Brain pericyte (primary cell): ENCODE measurements around the gene MRM3.
"Not testable (repeated sequence)": the region's sequence is repeated elsewhere in the genome, so short reads cannot be mapped to it uniquely, and the experiment has no call there.

ENCODE experiments used
- DNase-seq: peaks from one replicate; pipeline ENCODE4 v3.0.0-alpha.2; 2012; ENCODE audit warnings: low read depth, low spot score

Gene MRM3

DNA sequence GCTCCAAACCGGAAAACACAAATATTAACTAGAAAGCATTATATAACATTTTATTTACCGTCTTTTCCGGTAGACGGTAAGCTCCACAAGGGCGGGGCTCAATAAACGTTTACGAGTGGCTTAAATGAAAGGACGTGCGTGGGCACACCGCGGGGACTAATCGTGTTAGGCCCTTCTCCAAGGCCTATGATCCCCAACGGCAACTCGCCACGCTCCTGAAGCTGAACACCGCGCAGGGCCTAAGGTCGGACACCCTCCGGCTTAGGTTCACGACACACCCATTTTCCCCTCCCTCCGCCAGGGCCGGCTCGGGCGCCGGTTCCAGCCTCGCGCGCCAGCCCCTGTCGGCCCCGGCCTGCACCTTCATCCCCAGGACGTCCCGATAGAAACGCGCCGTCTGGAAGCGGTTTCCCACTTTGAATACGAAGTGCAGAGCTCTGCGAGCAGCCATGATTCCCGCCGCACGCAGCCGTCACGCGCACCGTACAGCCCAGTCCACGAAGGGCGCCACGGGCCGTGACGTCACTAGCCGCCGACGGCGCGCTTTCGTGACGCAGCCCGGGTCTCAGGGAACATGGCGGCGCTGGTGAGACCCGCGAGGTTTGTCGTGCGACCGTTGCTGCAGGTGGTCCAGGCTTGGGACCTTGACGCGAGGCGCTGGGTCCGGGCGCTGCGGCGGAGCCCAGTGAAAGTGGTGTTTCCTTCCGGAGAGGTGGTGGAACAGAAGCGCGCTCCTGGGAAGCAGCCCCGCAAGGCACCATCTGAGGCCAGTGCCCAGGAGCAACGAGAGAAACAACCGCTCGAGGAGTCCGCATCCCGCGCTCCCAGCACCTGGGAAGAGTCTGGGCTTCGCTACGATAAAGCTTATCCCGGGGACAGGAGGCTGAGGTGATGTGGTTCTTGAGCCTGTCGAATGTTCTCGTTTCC, at the start of gene MRM3, which contains the start of gene GLOD4:
MRM3 (plus strand) TSS at position 549 of the 927 bp plus-strand sequence; CDS start at position 575, 26 bp downstream.
GLOD4 (minus strand) TSS at position 476 of the 927 bp plus-strand sequence; CDS start at position 451, 25 bp downstream.
- peak; percentile 69 for DNase-seq

DNA sequence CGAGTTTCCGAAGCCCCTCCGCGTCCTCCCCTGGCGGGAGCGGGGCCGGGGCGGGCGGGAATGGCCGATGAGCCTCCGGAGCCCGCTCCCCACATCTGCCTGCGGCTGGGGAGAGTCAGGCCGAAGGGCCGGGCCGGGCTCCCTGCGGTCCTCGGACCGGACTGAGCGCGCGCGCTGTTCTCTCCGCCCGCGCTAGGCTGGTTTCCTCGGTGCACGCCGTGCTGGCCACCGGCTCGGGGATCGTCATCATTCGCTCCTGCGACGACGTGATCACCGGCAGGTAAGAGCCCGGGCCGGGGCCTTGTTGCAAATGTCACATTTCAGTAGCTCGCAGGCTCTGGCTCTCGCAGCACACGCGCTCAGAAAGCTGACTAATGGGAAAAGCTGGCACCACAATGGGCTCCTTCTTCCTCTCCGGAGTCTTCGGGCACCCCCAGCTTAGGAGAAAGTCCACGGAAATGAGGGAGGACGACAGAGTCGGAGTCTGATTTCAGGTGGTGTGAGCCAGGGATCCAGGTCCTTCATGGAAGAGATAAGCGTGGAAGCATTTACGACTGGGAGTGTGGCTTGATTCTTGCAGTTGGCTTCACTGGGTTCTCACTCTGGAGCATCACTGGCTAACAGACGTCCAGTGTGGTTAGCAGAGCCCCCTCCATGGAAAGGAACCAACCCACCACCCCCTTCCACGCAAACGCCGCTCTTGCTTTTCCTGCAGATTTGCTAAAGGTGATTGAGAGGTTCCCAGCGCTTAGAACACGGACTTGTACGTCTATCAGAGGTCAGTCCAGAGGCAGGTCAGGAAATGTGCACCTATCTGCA, 49.0 kb upstream of the MRM3 start:
- DNase-seq = no peak

GRCh38 chr17:733743-734142, 48.4 kb upstream of the MRM3 start:
- DNase-seq = no peak

DNA sequence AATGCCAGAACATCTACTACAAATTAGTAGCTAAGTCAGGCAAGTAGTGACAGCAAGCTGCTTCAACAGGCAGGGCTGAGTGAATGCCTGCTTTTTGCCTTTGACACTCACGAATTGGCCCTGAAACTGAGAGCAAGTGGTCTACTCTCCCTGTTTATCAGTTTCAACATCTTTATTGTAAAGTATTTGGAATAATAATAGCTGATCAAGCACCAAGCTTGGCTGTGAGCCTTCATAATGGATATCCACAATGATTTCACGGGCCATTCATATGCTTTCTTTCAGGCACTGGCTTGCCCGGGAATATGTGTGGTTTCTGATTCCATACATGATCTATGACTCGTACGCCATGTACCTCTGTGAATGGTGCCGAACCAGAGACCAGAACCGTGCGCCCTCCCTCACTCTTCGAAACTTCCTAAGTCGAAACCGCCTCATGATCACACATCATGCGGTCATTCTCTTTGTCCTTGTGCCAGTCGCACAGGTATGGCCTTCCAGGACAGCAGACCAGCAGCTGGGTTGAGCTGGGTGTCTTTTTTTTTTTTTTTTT, 44.5 kb upstream of the MRM3 start:
- no peak for DNase-seq

DNA sequence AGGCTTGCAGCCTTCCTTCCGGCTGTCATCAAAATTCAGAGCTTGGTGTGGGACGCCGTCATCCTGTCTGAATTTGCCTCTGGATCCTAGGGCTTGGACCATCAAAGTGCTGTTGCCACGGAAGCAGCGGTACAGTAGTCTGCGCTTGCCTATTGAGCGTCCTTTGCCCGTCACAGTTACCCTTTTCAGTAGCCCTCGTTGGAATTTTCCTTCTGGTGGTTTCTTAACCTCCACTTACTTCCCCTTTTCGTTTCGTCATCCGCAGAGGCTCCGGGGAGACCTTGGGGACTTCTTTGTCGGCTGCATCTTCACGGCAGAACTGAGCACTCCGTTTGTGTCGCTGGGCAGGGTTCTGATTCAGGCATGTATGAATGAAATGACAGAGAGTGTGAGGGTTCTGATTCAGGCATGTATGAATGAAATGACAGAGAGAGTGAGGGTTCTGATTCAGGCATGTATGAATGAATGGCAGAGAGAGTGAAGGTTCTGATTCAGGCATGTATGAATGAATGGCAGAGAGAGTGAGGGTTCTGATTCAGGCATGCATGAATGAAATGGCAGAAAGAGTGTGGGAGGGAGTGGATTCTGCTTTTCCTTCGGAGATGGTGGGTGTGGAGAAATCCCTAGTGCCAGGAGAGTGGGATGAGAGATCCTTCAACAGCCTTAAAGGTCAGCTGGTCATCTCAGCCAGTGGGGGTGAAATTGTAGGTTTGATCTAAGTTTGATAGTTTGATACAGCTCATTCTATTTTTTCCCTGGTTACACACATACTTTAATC, 41.7 kb upstream of the MRM3 start:
- no peak for DNase-seq

DNA sequence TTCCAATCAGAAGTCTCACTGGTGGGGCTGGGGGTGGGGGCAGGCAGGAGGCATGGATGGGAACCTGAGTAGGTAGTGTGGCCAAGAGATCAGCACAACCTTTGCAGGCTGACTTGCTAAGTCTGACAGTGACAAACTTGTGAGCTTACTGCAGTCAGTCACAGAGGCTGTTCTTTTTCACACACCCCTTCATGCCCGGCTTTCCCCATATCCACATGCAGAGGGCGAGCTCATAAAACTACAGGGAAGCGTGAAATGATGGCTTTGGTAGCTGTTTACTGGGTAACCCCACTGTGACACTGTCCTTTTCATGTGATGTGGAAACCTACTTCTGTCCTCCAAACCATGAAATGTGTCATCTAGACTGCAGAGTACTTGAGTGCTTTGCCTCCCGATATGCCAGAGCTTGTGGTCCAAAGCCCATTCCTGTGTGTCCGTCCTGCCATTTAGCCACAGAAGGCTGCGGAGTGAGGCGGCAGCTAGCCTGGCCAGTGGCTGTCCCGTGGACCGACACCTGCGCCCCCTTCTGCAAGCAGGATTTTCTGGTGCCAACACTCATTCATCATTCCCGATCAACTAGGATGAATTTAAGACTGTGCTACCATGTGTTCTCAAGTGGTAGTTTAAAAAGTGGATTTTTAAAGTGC, 39.9 kb upstream of the MRM3 start:
- no peak for DNase-seq

GRCh38 chr17:743139-743538, 39.0 kb upstream of the MRM3 start:
- no peak for DNase-seq

- no peak for DNase-seq
These were observed 37.2 kb upstream of the MRM3 start for GRCh38 chr17:744937-745336.

- DNase-seq = no peak
These were observed 36.7 kb upstream of the MRM3 start for GRCh38 chr17:745406-745805.

- no peak for DNase-seq
These were observed 36.0 kb upstream of the MRM3 start for GRCh38 chr17:746181-746580.

- no peak for DNase-seq
These were observed 35.1 kb upstream of the MRM3 start for GRCh38 chr17:746783-747629.

DNA sequence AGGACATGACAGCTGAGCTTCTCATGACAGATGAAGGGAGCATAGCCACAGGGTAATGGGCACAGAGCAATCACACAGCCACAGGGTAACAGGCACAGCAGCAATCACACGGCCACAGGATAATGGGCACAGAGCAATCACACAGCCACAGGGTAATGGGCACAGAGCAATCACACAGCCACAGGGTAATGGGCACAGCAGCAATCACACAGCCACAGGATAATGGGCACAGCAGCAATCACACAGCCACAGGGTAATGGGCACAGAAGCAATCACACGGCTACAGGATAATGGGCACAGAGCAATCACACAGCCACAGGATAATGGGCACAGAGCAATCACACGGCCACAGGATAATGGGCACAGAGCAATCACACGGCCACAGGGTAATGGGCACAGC, 33.5 kb upstream of the MRM3 start:
- DNase-seq = not testable (repeated sequence)

DNA sequence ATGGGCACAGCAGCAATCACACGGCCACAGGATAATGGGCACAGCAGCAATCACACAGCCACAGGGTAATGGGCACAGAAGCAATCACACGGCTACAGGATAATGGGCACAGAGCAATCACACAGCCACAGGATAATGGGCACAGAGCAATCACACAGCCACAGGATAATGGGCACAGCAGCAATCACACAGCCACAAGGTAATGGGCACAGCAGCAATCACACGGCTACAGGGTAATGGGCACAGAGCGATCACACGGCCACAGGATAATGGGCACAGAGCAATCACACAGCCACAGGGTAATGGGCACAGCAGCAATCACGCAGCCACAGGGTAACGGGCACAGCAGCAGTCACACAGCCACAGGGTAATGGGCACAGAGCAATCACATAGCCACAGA, 32.8 kb upstream of the MRM3 start:
- DNase-seq = not testable (repeated sequence)

DNA sequence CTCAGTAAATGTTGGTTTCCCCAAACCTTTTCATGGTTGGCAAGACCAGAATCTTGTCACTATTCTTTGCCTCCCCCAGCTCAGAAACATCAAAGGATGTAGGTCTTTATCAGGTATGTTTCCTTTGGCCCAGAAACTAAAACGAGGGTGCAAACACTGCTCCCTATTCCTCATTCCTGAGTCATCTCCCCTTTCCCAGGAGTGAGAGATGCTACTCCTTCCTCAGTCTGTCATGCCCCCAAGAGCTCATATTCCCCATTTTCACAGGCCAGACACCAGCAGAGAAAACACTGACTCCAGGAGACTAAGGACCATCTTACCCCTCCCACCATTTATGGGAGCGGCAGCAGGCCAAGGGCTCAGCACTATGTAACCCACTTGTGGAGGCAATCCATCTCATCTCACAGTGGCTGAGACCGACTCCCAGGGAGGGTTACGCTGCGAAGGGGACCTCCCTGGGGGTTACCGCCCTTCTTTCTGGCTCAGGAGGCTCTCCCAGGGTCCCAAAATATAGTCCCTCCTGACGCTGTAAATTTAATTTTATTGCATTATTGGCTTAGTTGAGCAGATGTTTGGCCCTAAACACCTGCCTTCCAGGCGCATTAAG, 31.6 kb upstream of the MRM3 start:
- DNase-seq = no peak

- DNase-seq = no peak
These were observed 30.7 kb upstream of the MRM3 start for GRCh38 chr17:751269-752001.

GRCh38 chr17:752002-752619, 30.0 kb upstream of the MRM3 start, which contains the start of gene GEMIN4:
TSS of gene GEMIN4 (minus strand) at chr17:752264. CDS start at chr17:752142, 122 bp downstream.
- peak; percentile 80 for DNase-seq

DNA sequence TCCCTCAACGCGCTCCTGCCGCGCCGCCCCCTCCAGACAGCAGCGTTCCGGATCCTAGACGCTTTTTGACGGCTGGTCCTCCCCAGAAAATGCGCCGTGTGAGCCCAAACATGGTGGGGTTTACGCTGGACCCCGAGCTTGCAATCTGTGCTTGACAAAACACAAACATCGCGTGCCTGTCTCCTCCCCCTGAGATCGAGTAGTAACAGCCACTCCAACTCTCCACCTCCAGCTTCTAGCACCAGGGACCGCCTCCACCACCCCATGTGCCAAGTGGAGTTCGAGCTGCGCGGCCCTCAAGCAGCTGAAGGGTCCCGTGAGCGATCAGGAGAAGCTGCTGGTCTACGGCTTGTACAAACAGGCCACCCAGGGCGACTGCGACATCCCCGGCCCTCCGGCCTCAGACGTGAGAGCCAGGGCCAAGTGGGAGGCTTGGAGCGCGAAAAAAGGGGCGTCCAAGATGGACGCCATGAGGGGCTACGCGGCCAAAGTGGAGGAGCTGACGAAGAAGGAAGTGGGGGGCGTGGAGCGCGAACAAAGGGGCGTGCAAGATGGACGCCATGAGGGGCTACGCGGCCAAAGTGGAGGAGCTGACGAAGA, 29.4 kb upstream of the MRM3 start:
- DNase-seq = no peak

DNA sequence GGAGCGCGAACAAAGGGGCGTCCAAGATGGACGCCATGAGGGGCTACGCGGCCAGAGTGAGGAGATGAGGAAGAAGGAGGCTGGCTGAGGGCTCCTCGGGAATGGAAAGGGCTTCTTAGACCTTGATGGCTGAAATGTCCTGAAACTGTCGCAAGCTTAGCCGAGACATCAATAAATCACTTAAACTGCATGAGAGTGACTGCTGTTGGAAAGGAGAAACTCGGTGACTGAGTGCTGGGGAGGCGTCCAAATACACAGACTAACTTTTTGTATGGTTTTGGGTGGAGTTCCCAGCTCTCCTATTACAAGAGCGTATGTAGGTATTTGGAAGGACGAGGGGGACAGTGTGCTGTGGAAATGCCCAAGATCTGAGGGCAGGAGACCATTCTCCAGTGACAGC, 28.7 kb upstream of the MRM3 start:
- no peak for DNase-seq
